Vagina (tissue), 2 donors: ENCODE measurements around the gene CDC25A. TPM values are rescaled to one million over a fixed set of nuclear protein-coding genes. Genes with fewer than 3 reads are reported as not detected.

Experiments used
- DNase-seq, 2 donors: peaks; one replicate each; pipeline ENCODE4 v3.0.0-alpha.2; 2017; ENCODE audit errors: extremely low spot score in 2 of 2
- H3K27ac ChIP-seq: fragments of 200-600 bp; sonication (generic); one replicate; pipeline ENCODE4 v1.5.1; 2019
- H3K27me3 ChIP-seq: fragments of 200-600 bp; sonication (generic); one replicate; pipeline ENCODE4 v1.5.1; 2019
- H3K36me3 ChIP-seq, 2 donors: fragments of 200-600 bp; sonication (generic); one replicate each; pipeline ENCODE4 v1.5.1; 2017 to 2019
- H3K4me1 ChIP-seq: fragments of 200-600 bp; sonication (generic); one replicate; pipeline ENCODE4 v1.5.1; 2019
- H3K4me3 ChIP-seq, 2 donors: fragments of 200-600 bp; sonication (generic); 1 replicate in 1 of 2; 2 replicates in 1 of 2; pipeline ENCODE4 v1.5.1; 2016 to 2019
- H3K9me3 ChIP-seq: fragments of 200-600 bp; sonication (generic); one replicate; pipeline ENCODE4 v1.5.1; 2019
- CTCF ChIP-seq, 3 experiments: fragments of 450-650 bp in 2 of 3; fragments of 200-600 bp in 1 of 3; sonication (generic) in 1 of 3; IDR thresholded peaks; one replicate each; pipeline ENCODE4 v1.5.1; 2017 to 2019; ENCODE audit warnings: antibody characterized with exemption in 3 of 3, mild to moderate bottlenecking in 2 of 3, moderate library complexity in 2 of 3
- POLR2A ChIP-seq, 2 donors: fragments of 450-650 bp; IDR thresholded peaks; one replicate each; pipeline ENCODE4 v1.6.1; 2017; ENCODE audit warnings: antibody characterized with exemption in 2 of 2, mild to moderate bottlenecking in 2 of 2, moderate library complexity in 2 of 2
- POLR2AphosphoS5 ChIP-seq, 2 donors: sonication (generic); formaldehyde crosslinking; IDR thresholded peaks; one replicate each; pipeline ENCODE4 v1.9.0; 2017; ENCODE audit warnings: antibody characterized with exemption in 2 of 2, mild to moderate bottlenecking in 2 of 2, low read depth in 1 of 2; ENCODE audit not compliant: insufficient read depth in 1 of 2
- intact Hi-C: fragments of 100-400 bp; cut with DNase I; formaldehyde crosslinking; loops from one replicate; pipeline ENCODE4 v1.15.1; 2023
- total RNA-seq: library from RNA; depleted of rRNA; stranded (reverse); fragments of >200 nt; gene quantifications from one replicate; pipeline ENCODE4 v1.2.3, GENCODE V29; 2016

CDC25A gene
- total RNA-seq, 1 donor from 2014 or later = 8.8 TPM

GRCh38 chr3:48218537-48218936 is 30.3 kb upstream of the CDC25A start:
- peaks cover 35% of the 10 kb centered on the region for H3K4me1 ChIP-seq
- H3K9me3 ChIP-seq = no peaks in the 10 kb centered on the region
- no peak overlapping the region for H3K27ac ChIP-seq
- H3K36me3 ChIP-seq = no peaks in the 10 kb centered on the region
- DNase-seq = no peak
- TF ChIP-seq POLR2AphosphoS5 (IDR thresholded peaks at IDR 0.05; ENCODE audit: insufficient read depth in 1 of 2, low read depth in 1 of 2) = no peak
- TF ChIP-seq POLR2A (IDR thresholded peaks at IDR 0.05) = no peak
- TF ChIP-seq CTCF (IDR thresholded peaks at IDR 0.05) = no peak
- intact Hi-C loops = no loop called here
- no peak overlapping the region for H3K4me3 ChIP-seq
- no peaks in the 10 kb centered on the region for H3K27me3 ChIP-seq

GRCh38 chr3:48217449-48217848 is 29.2 kb upstream of the CDC25A start:
- Histone ChIP-seq H3K4me3 (no peak overlapping the region), H3K9me3 (no peaks in the 10 kb centered on the region), H3K36me3 (no peaks in the 10 kb centered on the region), H3K4me1 (peaks cover 30% of the 10 kb centered on the region), H3K27me3 (no peaks in the 10 kb centered on the region), H3K27ac (no peak overlapping the region)
- DNase-seq = no peak
- intact Hi-C loops = no loop called here
- TF ChIP-seq CTCF (IDR thresholded peaks at IDR 0.05) (no peak), POLR2A (IDR thresholded peaks at IDR 0.05) (no peak), POLR2AphosphoS5 (IDR thresholded peaks at IDR 0.05; ENCODE audit: insufficient read depth in 1 of 2, low read depth in 1 of 2) (no peak)

GRCh38 chr3:48215876-48216275 is 27.7 kb upstream of the CDC25A start:
- no peak overlapping the region for H3K4me3 ChIP-seq
- H3K4me1 ChIP-seq = peaks cover 30% of the 10 kb centered on the region
- no peaks in the 10 kb centered on the region for H3K9me3 ChIP-seq
- TF ChIP-seq CTCF (IDR thresholded peaks at IDR 0.05) (no peak), POLR2A (IDR thresholded peaks at IDR 0.05) (no peak), POLR2AphosphoS5 (IDR thresholded peaks at IDR 0.05; ENCODE audit: insufficient read depth in 1 of 2, low read depth in 1 of 2) (peak in 1 of 2 donors; percentile 2)
- peak in 1 of 2 donors; percentile 93 for DNase-seq
- intact Hi-C loops = no loop called here
- H3K27ac ChIP-seq = peak overlapping the region; percentile 85
- no peaks in the 10 kb centered on the region for H3K27me3 ChIP-seq
- no peaks in the 10 kb centered on the region for H3K36me3 ChIP-seq

GRCh38 chr3:48215466-48215865 is 27.2 kb upstream of the CDC25A start:
- TF ChIP-seq POLR2A (IDR thresholded peaks at IDR 0.05) (no peak), POLR2AphosphoS5 (IDR thresholded peaks at IDR 0.05; ENCODE audit: insufficient read depth in 1 of 2, low read depth in 1 of 2) (peak; percentile 28 to 38)
- Histone ChIP-seq H3K27ac (peak overlapping the region; percentile 85), H3K27me3 (no peaks in the 10 kb centered on the region), H3K4me1 (peaks cover 30% of the 10 kb centered on the region), H3K9me3 (no peaks in the 10 kb centered on the region), H3K4me3 (no peak overlapping the region), H3K36me3 (no peaks in the 10 kb centered on the region)
- DNase-seq = peak in 1 of 2 donors; percentile 94
- intact Hi-C loops = no loop called here

GRCh38 chr3:48215019-48215418 is 26.8 kb upstream of the CDC25A start:
- peaks cover 30% of the 10 kb centered on the region for H3K4me1 ChIP-seq
- H3K36me3 ChIP-seq = no peaks in the 10 kb centered on the region
- no peak for DNase-seq
- H3K27me3 ChIP-seq = no peaks in the 10 kb centered on the region
- no peak overlapping the region for H3K4me3 ChIP-seq
- TF ChIP-seq POLR2A (IDR thresholded peaks at IDR 0.05) = no peak
- no peak for TF ChIP-seq CTCF (IDR thresholded peaks at IDR 0.05)
- no peak for TF ChIP-seq POLR2AphosphoS5 (IDR thresholded peaks at IDR 0.05; ENCODE audit: insufficient read depth in 1 of 2, low read depth in 1 of 2)
- intact Hi-C loops = no loop called here
- H3K27ac ChIP-seq = peak overlapping the region; percentile 85
- H3K9me3 ChIP-seq = no peaks in the 10 kb centered on the region
